ENCODE measurements around the gene CTR9. TPM values are rescaled to one million over a fixed set of nuclear protein-coding genes. Genes with fewer than 3 reads are reported as not detected.

The CTR9 gene
- total and polyA plus RNA-seq, 2 of the 13 experiments (the other 11 are each of a cell fraction or from before 2014, with no cell fraction given) = 6.6 to 22.1 TPM

GRCh38 chr11:10807493-10808234 is 56.6 kb downstream of the CTR9 start (continued):
- TF ChIP-seq ZNF407 (CRISPR knock-in tag; IDR thresholded peaks at IDR 0.05; ENCODE audit: not compliant biosample characterization) (no peak), MXD3 (CRISPR knock-in tag; IDR thresholded peaks at IDR 0.05) (no peak), ZNF431 (CRISPR knock-in tag; IDR thresholded peaks at IDR 0.05; ENCODE audit: borderline replicate concordance, low read depth) (no peak), ZNF510 (CRISPR knock-in tag; IDR thresholded peaks at IDR 0.05; ENCODE audit: low read depth) (no peak), SKI (IDR thresholded peaks at IDR 0.05; ENCODE audit: partially characterized antibody) (no peak), ZSCAN22 (CRISPR knock-in tag; IDR thresholded peaks at IDR 0.05) (no peak), ZNF589 (CRISPR knock-in tag; conservative IDR thresholded peaks at IDR 0.05) (peak; percentile 47; the same call in 1 of the 2 replicates), ZNF496 (CRISPR knock-in tag; IDR thresholded peaks at IDR 0.05; ENCODE audit: insufficient replicate concordance) (no peak), TEAD3 (CRISPR knock-in tag; optimal IDR thresholded peaks at IDR 0.05; ENCODE audit: borderline replicate concordance) (no peak), ZNF576 (CRISPR knock-in tag; IDR thresholded peaks at IDR 0.05) (no peak), ZNF414 (CRISPR knock-in tag; IDR thresholded peaks at IDR 0.05) (no peak), SOX6 (IDR thresholded peaks at IDR 0.05) (no peak), SOX6 (CRISPR knock-in tag; IDR thresholded peaks at IDR 0.05) (peak; percentile 4; the same call in 1 of the 2 replicates), ZBTB26 (CRISPR knock-in tag; IDR thresholded peaks at IDR 0.05; ENCODE audit: borderline replicate concordance) (0 out of 2 replicates have a peak, but pooled peaks have one; percentile 8), SP4 (CRISPR knock-in tag; IDR thresholded peaks at IDR 0.05) (peak; percentile 36; the same call in 1 of the 2 replicates), MAX (IDR thresholded peaks at IDR 0.05) (0 out of 2 replicates have a peak, but pooled peaks have one; percentile 17), ZNF326 (CRISPR knock-in tag; IDR thresholded peaks at IDR 0.05; ENCODE audit: borderline replicate concordance) (no peak), ZBTB7A (CRISPR knock-in tag; IDR thresholded peaks at IDR 0.05) (no peak)

All from HepG2 (cell line).